HepG2 (cell line): ENCODE measurements around the gene ACP1. TPM values are rescaled to one million over a fixed set of nuclear protein-coding genes. Genes with fewer than 3 reads are reported as not detected.
A peak's percentile ranks its signal among the peaks of the same experiment; 100 is the strongest.

Experiments
- CCDC6 ChIP-seq: sonication (generic); formaldehyde crosslinking; IDR thresholded peaks from 2 replicates; pipeline ENCODE4 v1.8.1; 2022; ENCODE audit warnings: mild to moderate bottlenecking, missing genetic modification reagents, moderate library complexity
- HDAC1 ChIP-seq: sonication (generic); formaldehyde crosslinking; IDR thresholded peaks from 2 replicates; pipeline ENCODE4 v1.5.1; 2020; ENCODE audit warnings: mild to moderate bottlenecking, missing genetic modification reagents
- KDM5A ChIP-seq: fragments of 200-600 bp; sonication (generic); IDR thresholded peaks from 2 replicates; pipeline ENCODE4 v1.7.0; 2018; ENCODE audit warnings: antibody characterized with exemption, mild to moderate bottlenecking, low read length, borderline replicate concordance
- MEIS2 ChIP-seq: sonication (generic); formaldehyde crosslinking; IDR thresholded peaks from 2 replicates; pipeline ENCODE4 v1.9.0; 2021; ENCODE audit warnings: mild to moderate bottlenecking, missing genetic modification reagents
- MNT ChIP-seq: fragments of 450-650 bp; IDR thresholded peaks from 2 replicates; pipeline ENCODE4 v1.6.1; 2016
- MTF2 ChIP-seq: sonication (generic); formaldehyde crosslinking; IDR thresholded peaks from 2 replicates; pipeline ENCODE4 v1.5.0; 2020; ENCODE audit warnings: missing genetic modification reagents, borderline replicate concordance
- PRPF4 ChIP-seq: fragments of 200-400 bp; formaldehyde crosslinking; IDR thresholded peaks from 2 replicates; pipeline ENCODE4 v1.6.1; 2016; ENCODE audit warnings: low read length, low read depth; ENCODE audit not compliant: poor library complexity, severe bottlenecking
- SAFB2 ChIP-seq: sonication (generic); formaldehyde crosslinking; IDR thresholded peaks from 2 replicates; pipeline ENCODE4 v1.5.1; 2020; ENCODE audit warnings: missing genetic modification reagents, low read depth, mild to moderate bottlenecking, borderline replicate concordance
- SMARCC2 ChIP-seq: fragments of 450-650 bp; IDR thresholded peaks from 2 replicates; pipeline ENCODE4 v1.6.1; 2017; ENCODE audit warnings: antibody characterized with exemption, mild to moderate bottlenecking
- SP4 ChIP-seq: sonication (generic); formaldehyde crosslinking; IDR thresholded peaks from 2 replicates; pipeline ENCODE4 v1.8.1; 2023; ENCODE audit warnings: mild to moderate bottlenecking, missing genetic modification reagents
- TBX2 ChIP-seq: sonication (generic); formaldehyde crosslinking; IDR thresholded peaks from 2 replicates; pipeline ENCODE4 v1.5.0; 2020; ENCODE audit warnings: missing genetic modification reagents, mild to moderate bottlenecking, borderline replicate concordance
- ZBTB34 ChIP-seq: sonication (generic); formaldehyde crosslinking; IDR thresholded peaks from 2 replicates; pipeline ENCODE4 v1.8.0; 2022; ENCODE audit warnings: mild to moderate bottlenecking, missing genetic modification reagents
- ZFAT ChIP-seq: sonication (generic); formaldehyde crosslinking; conservative IDR thresholded peaks from 2 replicates; pipeline ENCODE4 v1.8.1; 2023; ENCODE audit warnings: missing genetic modification reagents, inconsistent platforms
- ZNF251 ChIP-seq: sonication (generic); formaldehyde crosslinking; IDR thresholded peaks from 2 replicates; pipeline ENCODE4 v1.9.0; 2021; ENCODE audit warnings: mild to moderate bottlenecking, missing genetic modification reagents
- ZNF414 ChIP-seq: sonication (generic); formaldehyde crosslinking; IDR thresholded peaks from 2 replicates; pipeline ENCODE4 v1.5.0; 2020; ENCODE audit warnings: missing genetic modification reagents
- ZNF614 ChIP-seq: IDR thresholded peaks from 2 replicates; pipeline ENCODE4 v1.6.1; 2018; ENCODE audit warnings: missing biosample characterization, missing genetic modification reagents, inconsistent platforms, borderline replicate concordance
- ZNF646 ChIP-seq: sonication (generic); formaldehyde crosslinking; IDR thresholded peaks from 2 replicates; pipeline ENCODE4 v1.9.0; 2021; ENCODE audit warnings: mild to moderate bottlenecking, missing genetic modification reagents
- ZNF891 ChIP-seq: sonication (generic); formaldehyde crosslinking; IDR thresholded peaks from 2 replicates; pipeline ENCODE4 v1.5.0; 2020; ENCODE audit warnings: mild to moderate bottlenecking, missing genetic modification reagents
- ZSCAN22 ChIP-seq: sonication (generic); formaldehyde crosslinking; IDR thresholded peaks from 2 replicates; pipeline ENCODE4 v1.4.0; 2020; ENCODE audit warnings: mild to moderate bottlenecking, missing genetic modification reagents
- polyA plus RNA-seq, 8 experiments: library from polyadenylated mRNA; depleted of rRNA in 3 of 8; stranded (reverse) in 7 of 8; unstranded in 1 of 8; fragments of >200 nt; fragmentation: Illumina TruSeq in 4 of 8; extraction: Trizol in 4 of 8; gene quantifications; 2 replicates each; pipeline versions ENCODE4 v1.2.1 to v1.2.3, GENCODE V29; 2011 to 2016; ENCODE audit warnings: low read depth in 4 of 8, missing spikeins in 1 of 8, mixed read lengths in 1 of 8; ENCODE audit not compliant: insufficient read depth in 1 of 8
- total RNA-seq, 5 experiments: library from RNA; depleted of rRNA; stranded (reverse); fragments of >200 nt; fragmentation: Illumina TruSeq; extraction: Trizol; gene quantifications; 2 replicates each; pipeline ENCODE4 v1.2.3, GENCODE V29; 2016; ENCODE audit warnings: low read depth in 1 of 5

ACP1 gene
- total and polyA plus RNA-seq, 2 of the 13 experiments (the other 11 are each of a cell fraction or from before 2014, with no cell fraction given) = 246 to 348 TPM

- TF ChIP-seq MNT (no peak), ZNF251 (CRISPR knock-in tag) (no peak), ZSCAN22 (no peak), ZNF891 (no peak), SAFB2 (CRISPR knock-in tag) (0 out of 2 replicates have a peak, but pooled peaks have one; percentile 9), ZNF614 (CRISPR knock-in tag) (no peak), MTF2 (0 out of 2 replicates have a peak, but pooled peaks have one; percentile 22), ZNF646 (no peak), ZFAT (CRISPR knock-in tag) (no peak), HDAC1 (CRISPR knock-in tag) (peak; percentile 31; the same call in 1 of the 2 replicates), SP4 (peak; percentile 45; the same call in 1 of the 2 replicates), KDM5A (no peak), PRPF4 (peak; percentile 37), ZBTB34 (CRISPR knock-in tag) (0 out of 2 replicates have a peak, but pooled peaks have one; percentile 11), TBX2 (CRISPR knock-in tag) (no peak), ZNF414 (0 out of 2 replicates have a peak, but pooled peaks have one; percentile 6), CCDC6 (CRISPR knock-in tag) (0 out of 2 replicates have a peak, but pooled peaks have one; percentile 2), MEIS2 (CRISPR knock-in tag) (no peak), SMARCC2 (no peak)
Measured at GRCh38 chr2:263774-264492, 814 bp upstream of the ACP1 start, which contains the start of gene SH3YL1 (continued).
